Measurements from ENCODE around the gene BLOC1S3. TPM values are rescaled to one million over a fixed set of nuclear protein-coding genes. Genes with fewer than 3 reads are reported as not detected.

Gene BLOC1S3
- total RNA-seq, 1 experiment from 2014 or later = 25.2 TPM

GRCh38 chr19:45147835-45148676 is 30.5 kb upstream of the BLOC1S3 start:
- H3K9me3 Mint-ChIP-seq (ENCODE audit: low read depth, unreplicated experiment) = no peaks in the 10 kb centered on the region
- H3K36me3 Mint-ChIP-seq (ENCODE audit: insufficient read depth, unreplicated experiment) = peaks cover 27% of the 10 kb centered on the region
- TF ChIP-seq CTCF (IDR thresholded peaks at IDR 0.05; ENCODE audit: unreplicated experiment) = no peak
- BruUV-seq (replicated peaks) = no TSS peak
- intact Hi-C loops (cut with micrococcal nuclease; ENCODE audit: unreplicated experiment) = no loop called here
- DNase-seq = no peak
- H3K27ac Mint-ChIP-seq (ENCODE audit: unreplicated experiment) = no peak overlapping the region
- no peak overlapping the region for H3K4me3 Mint-ChIP-seq (ENCODE audit: low read depth, unreplicated experiment)
- H3K27me3 Mint-ChIP-seq (ENCODE audit: unreplicated experiment) = no peaks in the 10 kb centered on the region
- no peaks in the 10 kb centered on the region for H3K4me1 Mint-ChIP-seq (ENCODE audit: low read depth, unreplicated experiment)
- CTCF ChIA-PET = interaction anchor here (1.0 kb wide), 1 partner anchor 30 kb away, joined by 4 read pairs; the partner anchor contains the start of genes BLOC1S3 and TRAPPC6A

- no peak for TF ChIP-seq CTCF (IDR thresholded peaks at IDR 0.05; ENCODE audit: unreplicated experiment)
- H3K4me1 Mint-ChIP-seq (ENCODE audit: low read depth, unreplicated experiment) = peaks cover 7% of the 10 kb centered on the region
- no peak overlapping the region for H3K27ac Mint-ChIP-seq (ENCODE audit: unreplicated experiment)
- DNase-seq = no peak
- H3K36me3 Mint-ChIP-seq (ENCODE audit: insufficient read depth, unreplicated experiment) = peaks cover 35% of the 10 kb centered on the region
- no peak overlapping the region for H3K4me3 Mint-ChIP-seq (ENCODE audit: low read depth, unreplicated experiment)
- H3K27me3 Mint-ChIP-seq (ENCODE audit: unreplicated experiment) = no peaks in the 10 kb centered on the region
- no TSS peak for BruUV-seq (replicated peaks)
- CTCF ChIA-PET = interaction anchor here (0.7 to 1.0 kb wide), 3 partner anchors 13 to 29 kb away, joined by 3 to 4 read pairs (median 3); partner anchors contain the start of genes BLOC1S3 and TRAPPC6A
- intact Hi-C loops (cut with micrococcal nuclease; ENCODE audit: unreplicated experiment) = no loop called here
- no peaks in the 10 kb centered on the region for H3K9me3 Mint-ChIP-seq (ENCODE audit: low read depth, unreplicated experiment)
Measured at GRCh38 chr19:45149129-45149528, 29.5 kb upstream of the BLOC1S3 start.

GRCh38 chr19:45150180-45150579 is 28.4 kb upstream of the BLOC1S3 start:
- peaks cover 39% of the 10 kb centered on the region for H3K36me3 Mint-ChIP-seq (ENCODE audit: insufficient read depth, unreplicated experiment)
- intact Hi-C loops (cut with micrococcal nuclease; ENCODE audit: unreplicated experiment) = no loop called here
- H3K27ac Mint-ChIP-seq (ENCODE audit: unreplicated experiment) = no peak overlapping the region
- DNase-seq = no peak
- H3K4me1 Mint-ChIP-seq (ENCODE audit: low read depth, unreplicated experiment) = peaks cover 13% of the 10 kb centered on the region
- no peak for TF ChIP-seq CTCF (IDR thresholded peaks at IDR 0.05; ENCODE audit: unreplicated experiment)
- H3K9me3 Mint-ChIP-seq (ENCODE audit: low read depth, unreplicated experiment) = no peaks in the 10 kb centered on the region
- CTCF ChIA-PET = no interaction called here
- no TSS peak for BruUV-seq (replicated peaks)
- no peak overlapping the region for H3K4me3 Mint-ChIP-seq (ENCODE audit: low read depth, unreplicated experiment)
- no peaks in the 10 kb centered on the region for H3K27me3 Mint-ChIP-seq (ENCODE audit: unreplicated experiment)

GRCh38 chr19:45150751-45151281 is 27.8 kb upstream of the BLOC1S3 start:
- DNase-seq = no peak
- H3K9me3 Mint-ChIP-seq (ENCODE audit: low read depth, unreplicated experiment) = no peaks in the 10 kb centered on the region
- no peak overlapping the region for H3K4me3 Mint-ChIP-seq (ENCODE audit: low read depth, unreplicated experiment)
- intact Hi-C loops (cut with micrococcal nuclease; ENCODE audit: unreplicated experiment) = no loop called here
- no TSS peak for BruUV-seq (replicated peaks)
- peaks cover 13% of the 10 kb centered on the region for H3K4me1 Mint-ChIP-seq (ENCODE audit: low read depth, unreplicated experiment)
- CTCF ChIA-PET = no interaction called here
- H3K27me3 Mint-ChIP-seq (ENCODE audit: unreplicated experiment) = no peaks in the 10 kb centered on the region
- H3K36me3 Mint-ChIP-seq (ENCODE audit: insufficient read depth, unreplicated experiment) = peaks cover 39% of the 10 kb centered on the region
- peak overlapping the region; percentile 30 for H3K27ac Mint-ChIP-seq (ENCODE audit: unreplicated experiment)
- TF ChIP-seq CTCF (IDR thresholded peaks at IDR 0.05; ENCODE audit: unreplicated experiment) = no peak

Data from Calu3 (cell line).